Stimulated activated CD4-positive, alpha-beta T cell treated with anti-CD3 and anti-CD28 coated beads, Interleukin-15, amount 100 ng/mL, for 24 hours (primary cell): ENCODE results near the gene NDP.
A peak's percentile ranks its signal among the peaks of the same experiment; 100 is the strongest.

Experiments used
- DNase-seq: peaks from one replicate; pipeline ENCODE4 v3.0.0-alpha.2; 2020

NDP gene, protein sequence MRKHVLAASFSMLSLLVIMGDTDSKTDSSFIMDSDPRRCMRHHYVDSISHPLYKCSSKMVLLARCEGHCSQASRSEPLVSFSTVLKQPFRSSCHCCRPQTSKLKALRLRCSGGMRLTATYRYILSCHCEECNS

DNA sequence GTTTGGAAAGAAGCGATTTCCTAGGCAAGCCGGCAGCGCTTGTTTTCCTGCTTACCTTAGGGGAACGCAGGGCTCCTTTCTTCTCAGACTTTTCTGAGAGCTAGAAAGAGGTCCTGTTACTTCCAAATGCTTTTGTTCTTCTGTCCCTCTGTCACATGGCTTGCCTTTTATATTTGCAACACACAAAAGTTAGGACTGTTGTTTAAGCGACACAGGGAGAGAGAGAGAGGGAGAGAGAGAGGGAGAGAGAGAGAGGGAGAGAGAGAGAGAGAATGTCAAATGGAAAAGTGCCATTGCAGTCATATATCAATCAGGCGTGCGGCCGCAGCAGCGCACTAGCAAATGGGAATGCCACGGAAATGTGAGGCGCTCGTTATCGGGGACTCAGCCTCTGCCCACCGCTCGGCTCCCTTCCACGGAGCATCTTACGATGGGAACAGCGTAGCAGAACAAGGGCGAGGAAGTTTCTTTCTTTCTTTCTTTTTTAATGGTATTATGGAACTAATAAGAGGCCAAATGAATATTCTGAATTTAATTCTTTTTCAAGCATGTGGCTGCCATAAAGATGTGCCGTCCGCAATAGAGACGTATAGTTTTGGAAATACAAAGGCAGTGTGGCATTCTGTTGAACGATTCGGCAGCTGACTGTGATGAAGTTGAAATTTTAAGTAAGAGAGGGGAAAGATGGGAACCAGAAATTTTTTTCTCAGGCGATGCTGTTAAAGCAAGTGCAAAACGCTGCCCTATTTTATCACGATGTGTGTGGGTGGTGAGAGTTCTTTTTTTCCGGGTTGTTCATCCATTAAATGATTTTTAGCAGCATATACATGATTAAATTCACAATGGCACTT is at the start of gene NDP:
NDP (minus strand) TSS at position 142 of the 851 bp plus-strand sequence. CDS start 14,745 bp downstream, outside the sequence.
- DNase-seq, result no peak

DNA sequence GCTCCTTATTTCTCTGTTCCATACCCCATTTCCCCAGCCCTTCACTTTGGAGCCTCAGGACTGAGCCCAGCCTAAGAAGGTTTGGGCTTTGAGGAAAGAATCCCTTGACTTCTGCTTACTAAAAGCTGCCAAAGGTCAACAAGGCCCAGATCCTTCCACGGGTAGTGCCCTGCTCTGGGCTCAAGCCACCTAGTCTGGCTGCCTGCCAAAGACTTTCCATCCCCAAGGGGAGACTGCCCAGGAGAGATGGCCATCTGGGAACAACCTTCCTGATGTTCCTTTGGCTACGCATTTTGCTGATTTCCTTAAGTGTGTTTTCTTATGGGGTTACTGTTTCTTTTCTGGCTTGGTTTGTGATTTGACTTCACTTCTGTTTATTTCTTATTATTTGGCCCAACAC is 49.8 kb upstream of the NDP start:
- no peak for DNase-seq

DNA sequence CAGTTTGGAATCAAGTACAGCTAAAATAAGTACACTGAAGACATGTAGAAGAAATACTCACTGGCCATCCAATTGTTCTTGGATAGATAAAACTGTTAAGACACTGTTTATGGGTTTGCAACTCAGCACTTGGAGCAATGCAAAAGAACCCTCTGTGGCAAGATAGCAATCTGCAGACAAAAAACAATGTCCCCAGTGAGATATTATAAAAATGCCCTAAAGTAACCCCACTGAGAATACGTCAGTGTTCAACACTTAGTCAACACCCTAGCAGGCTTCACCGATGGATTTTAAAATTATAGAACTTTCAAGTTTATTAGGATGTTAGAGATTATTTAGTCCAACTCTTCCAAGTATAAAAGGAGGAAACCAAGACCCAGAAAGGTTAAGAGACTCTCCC is 47.5 kb upstream of the NDP start:
- no peak for DNase-seq

DNA sequence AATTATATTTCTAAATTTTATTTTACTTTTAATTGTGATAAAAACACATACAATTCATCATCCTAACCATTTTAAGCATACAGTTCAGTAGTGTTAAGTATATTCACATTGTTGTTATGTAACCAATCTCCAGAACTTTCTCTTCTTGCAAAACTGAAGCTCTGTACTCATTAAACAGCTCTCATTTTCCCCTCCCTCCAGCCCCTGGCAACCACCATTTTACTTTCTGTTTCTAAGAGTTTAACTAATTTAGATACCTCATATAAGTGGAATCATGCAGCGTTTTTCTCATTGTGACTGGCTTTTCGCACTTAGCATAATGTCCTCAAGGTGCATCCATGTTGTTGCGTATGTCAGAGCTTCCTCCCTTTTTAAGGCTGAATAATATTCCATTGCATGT is 46.7 kb upstream of the NDP start:
- DNase-seq, result no peak

DNA sequence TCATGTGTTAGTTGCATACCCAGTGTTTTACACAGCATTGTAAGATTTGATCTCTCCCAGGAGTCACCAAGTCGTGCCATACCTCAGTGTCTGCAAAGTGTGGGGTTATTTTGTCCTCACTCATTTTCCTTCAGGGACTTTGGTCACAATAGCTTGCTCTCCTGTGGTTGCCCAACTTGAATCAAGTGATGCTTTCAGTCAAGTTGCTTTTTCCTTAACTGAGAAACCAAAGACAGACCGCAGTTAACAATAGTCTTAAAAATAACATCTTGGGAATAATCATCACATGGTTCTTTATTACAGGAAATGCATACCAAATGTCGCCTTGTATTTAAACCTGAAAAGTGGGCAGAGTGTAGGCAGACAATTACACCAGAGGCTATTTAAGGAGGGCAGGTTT is 44.5 kb upstream of the NDP start:
- DNase-seq, result no peak

DNA sequence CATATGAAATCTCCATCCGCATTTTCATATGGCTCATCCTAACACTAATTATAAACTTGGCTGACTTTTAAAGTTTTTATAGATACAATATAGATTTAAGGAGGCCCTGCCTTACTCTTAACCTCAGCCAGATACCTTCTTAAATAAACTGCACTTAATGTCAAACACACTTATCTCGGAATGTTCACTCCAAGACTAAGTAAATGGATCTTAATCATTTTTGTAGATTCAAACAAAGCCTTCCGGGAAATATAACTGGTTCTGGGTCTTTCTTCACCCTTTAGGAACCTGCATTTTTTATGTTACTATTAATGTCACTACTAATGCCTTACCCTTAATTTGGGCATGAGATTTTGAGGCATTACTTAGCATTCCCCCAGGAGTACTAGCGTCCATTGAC is 43.7 kb upstream of the NDP start:
- no peak for DNase-seq

DNA sequence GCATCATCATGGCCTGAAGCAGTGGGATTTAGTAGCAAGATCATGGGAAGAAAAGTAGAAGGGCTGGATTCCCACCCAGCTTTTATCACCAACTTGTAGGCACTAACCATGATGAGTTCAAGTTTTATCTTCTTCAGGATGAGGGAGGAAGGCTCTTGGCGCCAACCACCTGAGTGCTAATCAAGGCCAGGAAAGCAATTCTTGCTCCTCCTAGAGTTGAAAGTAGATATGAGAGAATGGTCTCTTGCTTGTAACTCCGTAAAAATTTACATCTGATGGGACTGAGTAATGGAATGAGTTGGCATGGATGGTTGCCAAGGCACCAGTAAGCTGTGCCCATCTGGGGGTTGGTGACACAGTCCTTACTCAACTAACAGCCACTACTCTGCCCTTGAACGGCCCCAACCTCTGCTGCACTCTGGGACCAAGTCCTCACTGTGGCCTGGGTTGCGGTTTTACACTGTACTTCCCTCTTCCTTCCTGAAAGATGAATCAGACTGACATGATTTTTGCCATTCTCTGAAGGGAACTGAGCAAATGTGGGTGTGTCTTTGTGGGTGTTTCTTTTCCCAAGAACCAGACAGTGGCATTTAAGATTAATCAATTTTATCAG is 39.4 kb upstream of the NDP start:
- DNase-seq, result peak; percentile 71

DNA sequence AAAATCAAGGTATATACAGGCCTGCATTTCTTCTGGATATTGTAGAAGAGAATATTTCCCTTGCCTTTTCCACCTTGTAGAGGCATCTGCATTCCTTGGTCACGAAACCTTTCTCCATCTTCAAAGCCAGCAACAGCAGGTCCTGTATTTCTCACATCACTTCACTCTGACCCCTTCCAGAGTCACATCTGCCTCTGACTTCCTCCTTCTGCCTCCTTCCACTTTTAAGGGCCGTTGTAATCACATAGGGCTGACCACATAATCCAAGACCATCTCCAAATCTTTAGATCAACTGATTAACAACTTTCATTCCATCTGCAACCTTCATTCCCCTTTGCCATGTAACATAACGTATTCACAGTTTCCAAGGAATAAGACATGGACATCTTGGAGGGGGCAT is 38.3 kb upstream of the NDP start:
- no peak for DNase-seq

DNA sequence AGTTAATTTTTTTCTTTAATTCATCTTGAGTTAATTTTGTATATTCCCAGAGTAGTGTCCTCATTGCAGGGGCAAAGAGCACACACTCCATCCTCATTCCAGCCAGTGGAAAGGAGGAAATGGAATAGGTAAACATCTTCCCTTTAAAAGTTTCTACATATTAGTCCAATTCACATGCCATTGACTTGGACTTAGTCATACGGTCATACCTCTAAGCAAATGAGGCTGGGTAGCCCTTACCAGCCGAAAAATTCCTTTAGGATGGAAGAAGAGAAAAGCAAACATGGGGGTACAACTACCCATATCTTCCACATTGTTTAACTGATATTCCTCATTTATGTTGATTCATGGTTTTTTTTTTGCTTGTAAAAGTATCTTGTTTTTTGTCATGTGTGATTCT is 37.4 kb upstream of the NDP start:
- DNase-seq, result no peak

DNA sequence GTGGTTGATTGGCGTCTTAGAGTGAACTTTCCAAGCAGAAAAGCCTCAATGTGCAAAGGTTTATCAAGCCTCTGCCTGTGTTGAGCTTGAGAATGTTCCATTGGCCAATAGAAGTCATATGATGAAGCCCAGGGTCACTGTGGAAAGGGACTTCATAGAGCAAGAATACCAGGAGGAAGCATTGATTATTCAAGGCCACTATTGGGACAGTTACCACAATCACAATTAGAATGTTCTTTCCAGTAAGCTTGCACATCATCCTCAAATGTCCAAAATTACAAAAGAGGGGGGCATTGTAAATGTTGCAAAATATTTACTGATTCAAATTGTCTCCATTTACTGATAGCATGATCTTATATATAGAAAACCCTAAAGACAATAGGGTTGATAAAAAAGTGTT is 32.9 kb upstream of the NDP start:
- no peak for DNase-seq

DNA sequence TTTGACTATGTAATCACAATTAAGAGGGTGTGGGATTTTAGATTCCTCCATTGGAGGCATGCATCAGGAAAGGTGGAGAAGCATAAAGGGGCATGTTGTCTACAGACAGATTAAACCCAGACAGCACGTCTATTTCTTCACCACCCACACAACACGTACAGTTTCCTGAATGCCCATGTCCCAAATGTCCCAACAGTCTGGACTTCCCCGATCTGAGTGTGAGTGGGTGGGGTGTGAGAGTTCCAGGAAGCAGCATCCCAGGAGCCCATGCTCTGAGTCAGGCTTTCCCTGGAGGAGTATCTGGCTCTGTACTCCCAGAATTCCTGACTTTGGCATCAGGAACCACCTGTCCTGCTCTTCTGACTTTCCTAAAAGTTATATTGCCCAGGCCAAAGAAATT is 30.8 kb upstream of the NDP start:
- DNase-seq, result no peak

DNA sequence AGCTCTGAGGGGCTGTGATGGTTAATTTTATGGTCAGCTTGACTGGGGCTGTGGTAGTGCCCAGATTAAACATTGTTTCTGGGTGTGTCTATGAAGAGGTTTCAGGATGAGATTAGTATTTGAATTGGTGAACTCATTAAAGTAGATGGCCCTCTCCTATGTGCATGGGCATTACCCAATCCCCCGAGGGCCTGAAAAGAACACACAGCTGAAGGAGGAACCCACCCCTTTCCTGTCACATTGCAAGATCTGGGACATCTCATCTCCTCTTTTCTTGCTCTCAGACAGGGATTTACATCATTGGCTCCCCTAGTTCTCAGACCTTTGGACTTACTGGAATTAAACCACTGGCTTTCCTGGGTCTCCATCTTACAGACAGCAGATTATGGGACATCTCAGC is 29.4 kb upstream of the NDP start:
- no peak for DNase-seq

DNA sequence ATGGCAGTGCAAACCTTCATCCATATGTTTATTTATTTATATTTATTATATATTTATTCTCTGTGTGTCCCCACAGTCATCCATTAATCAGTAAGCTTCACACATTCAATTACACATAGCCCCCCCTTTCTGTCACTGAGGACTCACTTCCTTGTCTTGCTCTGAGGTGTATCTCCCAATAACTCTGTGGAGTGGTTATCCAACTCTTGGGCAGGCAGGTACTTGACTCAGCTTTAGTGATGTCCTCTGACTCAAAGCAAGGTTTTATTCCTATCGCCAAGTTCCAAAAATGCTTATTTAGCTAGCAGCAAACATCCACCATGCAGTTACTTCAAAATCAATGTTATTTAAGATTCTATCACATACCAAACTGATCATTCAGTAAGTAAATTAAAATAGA is 25.2 kb upstream of the NDP start:
- no peak for DNase-seq

DNA sequence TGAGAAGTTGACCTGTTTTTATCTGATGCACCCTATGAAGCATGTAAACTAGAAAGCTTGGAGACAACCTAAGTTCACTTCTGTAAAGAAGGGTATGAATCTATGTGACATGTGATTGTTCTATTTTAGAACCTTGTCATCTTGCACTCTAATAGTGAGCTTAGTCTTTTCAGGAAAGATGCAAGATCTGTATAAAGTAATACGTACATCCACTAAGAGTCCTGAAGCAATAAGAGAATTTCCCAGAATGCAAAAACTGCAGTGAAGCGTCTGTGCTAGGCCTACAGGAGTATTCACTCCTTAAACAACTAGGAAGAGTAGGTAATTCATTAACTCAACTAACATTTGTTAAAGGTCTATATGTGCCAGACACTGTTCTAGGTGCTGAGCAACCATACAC is 23.3 kb upstream of the NDP start:
- no peak for DNase-seq

DNA sequence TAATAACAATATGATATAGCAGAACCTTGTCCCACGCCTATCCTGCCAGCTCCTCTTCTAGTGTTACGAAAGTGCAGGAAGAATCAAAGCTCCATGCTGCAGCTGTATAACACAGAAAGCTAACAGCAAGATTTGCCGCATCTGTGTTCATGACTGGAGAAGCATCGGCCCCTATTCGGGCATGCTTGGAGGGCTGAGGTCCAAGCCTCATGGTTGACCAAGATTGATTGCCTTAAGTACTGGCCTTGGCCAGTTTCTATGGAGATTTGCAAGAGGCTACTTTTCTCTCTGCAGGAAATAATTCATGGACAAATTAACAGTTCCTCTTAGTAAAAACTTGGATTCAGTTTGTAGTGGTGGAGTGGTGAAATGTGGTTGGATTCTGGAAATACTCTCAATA is 12.9 kb upstream of the NDP start:
- DNase-seq, result no peak

DNA sequence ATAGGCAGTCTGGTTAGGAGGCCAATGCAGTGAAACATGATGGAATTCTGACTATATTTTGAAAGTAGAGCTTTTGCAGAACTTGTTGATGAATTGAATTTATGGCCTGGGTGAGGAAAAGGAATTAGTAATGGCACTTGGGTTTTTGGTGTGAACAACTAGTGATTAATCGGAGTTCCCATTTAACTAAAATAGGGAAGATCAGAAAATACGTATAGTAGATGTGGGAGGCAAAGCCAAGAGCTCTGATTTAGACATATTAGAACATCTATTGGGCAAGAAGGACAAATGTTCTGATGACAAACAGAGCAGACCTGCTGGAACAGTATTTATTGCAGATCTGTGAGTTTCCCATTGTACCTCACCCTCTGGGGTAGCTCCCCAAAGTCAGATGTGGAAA is 12.3 kb upstream of the NDP start:
- no peak for DNase-seq

DNA sequence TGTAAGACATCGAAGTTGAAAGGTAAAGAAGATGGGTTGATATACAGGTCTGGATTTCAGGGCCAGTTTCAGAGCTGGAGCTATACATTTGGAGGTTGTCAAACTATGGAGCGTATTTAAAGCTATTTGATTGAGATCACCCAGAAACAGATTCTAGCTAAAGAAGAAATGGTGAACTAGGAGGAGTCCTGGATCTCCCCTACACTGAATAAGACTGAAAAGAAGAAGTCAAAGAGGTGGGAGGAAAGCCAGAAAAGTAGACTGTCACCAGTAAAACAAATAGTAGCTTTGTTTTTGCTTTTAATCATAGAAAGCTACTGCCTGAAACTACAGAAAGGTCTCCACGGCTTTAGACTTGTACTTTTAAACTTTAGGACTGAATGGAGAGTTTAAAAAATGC is 5.0 kb upstream of the NDP start:
- DNase-seq, result no peak

DNA sequence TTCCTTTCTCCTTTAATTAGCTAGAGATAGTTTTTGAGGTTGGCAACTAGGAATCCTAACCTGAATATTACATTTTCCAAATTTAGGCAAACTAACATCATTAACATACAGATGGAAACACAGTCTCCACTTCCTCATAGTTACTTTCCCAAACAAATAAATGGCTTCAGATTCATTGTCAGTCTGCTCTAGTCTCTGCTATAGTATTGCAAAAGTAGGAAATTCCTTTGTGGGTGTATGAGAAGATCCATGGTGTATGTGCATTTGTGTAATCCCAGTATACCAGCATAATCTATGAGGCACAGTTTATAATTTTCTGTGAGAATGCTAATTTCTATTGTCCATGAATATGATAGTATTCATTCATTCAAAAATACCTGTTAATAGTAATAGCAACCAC is 3.0 kb upstream of the NDP start:
- no peak for DNase-seq

DNA sequence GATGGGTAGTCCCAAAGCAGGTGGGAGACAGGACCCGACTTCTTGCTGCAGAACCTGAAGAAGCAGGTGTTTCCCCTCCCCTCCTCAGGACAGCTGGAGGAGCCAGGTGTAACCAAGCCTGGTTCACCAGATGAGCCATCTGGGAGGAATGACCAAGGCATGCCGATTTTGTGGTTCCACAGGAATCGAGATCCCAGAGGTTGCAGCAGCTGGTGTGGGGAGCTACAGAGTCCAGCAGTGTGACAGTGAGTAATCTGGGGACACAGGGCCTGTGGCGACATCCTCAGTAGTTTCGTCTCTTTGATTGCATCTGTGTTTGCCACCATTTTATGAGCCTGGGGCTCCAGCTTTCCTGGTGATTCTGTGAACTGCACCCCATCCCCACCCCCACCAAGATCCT is 2.6 kb upstream of the NDP start:
- DNase-seq, result no peak

DNA sequence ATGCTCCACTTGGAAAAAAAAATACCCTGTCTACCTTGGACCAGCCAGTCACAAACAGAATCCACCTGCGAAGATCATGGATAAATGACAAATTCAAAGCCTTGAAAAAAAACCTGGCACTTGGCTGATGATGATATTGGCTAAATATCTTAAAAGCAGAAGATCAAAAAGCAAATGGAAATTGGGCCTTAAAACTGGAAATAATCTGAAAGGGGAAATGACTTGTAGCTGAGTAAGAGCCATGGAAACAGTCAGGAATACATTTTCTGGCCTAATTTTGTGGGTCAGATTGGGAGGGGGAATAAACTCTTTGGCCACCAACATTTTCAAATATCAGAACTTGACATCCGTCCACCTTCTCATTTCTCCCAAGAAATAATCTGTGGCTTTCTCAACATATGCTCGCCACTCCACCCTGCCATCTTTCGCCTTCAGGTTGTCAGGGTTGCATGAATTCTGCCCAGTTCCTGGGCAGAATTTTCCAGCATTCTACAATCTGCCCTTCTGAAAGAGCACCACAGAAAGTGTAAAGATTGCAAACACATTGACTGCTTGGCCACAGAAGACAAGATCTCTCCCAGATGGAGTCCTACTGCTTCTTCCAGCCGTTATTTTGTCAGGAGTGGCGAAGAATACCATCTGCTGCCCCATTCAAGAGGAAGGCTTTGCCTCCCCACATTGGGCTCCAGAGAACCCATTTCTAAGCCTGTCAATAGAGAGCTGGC is 1.7 kb upstream of the NDP start:
- DNase-seq, result no peak

DNA sequence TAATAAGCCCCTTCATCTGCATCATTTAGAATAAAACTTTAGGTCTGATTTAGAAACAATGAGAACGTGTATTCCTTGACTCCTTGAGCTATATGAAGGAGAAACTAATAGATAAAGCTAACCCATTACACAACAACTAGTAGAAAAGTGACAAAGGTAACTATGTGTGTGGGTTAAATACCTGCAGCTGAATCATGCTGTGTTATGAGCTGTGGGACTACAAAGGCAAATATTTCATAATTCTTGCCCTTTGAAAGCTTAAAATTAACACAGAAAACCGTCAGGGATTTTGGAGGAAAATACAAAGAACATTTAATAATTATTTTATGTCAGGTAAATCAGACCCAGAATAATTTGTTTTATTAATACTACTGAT is 898 bp upstream of the NDP start:
- no peak for DNase-seq

DNA sequence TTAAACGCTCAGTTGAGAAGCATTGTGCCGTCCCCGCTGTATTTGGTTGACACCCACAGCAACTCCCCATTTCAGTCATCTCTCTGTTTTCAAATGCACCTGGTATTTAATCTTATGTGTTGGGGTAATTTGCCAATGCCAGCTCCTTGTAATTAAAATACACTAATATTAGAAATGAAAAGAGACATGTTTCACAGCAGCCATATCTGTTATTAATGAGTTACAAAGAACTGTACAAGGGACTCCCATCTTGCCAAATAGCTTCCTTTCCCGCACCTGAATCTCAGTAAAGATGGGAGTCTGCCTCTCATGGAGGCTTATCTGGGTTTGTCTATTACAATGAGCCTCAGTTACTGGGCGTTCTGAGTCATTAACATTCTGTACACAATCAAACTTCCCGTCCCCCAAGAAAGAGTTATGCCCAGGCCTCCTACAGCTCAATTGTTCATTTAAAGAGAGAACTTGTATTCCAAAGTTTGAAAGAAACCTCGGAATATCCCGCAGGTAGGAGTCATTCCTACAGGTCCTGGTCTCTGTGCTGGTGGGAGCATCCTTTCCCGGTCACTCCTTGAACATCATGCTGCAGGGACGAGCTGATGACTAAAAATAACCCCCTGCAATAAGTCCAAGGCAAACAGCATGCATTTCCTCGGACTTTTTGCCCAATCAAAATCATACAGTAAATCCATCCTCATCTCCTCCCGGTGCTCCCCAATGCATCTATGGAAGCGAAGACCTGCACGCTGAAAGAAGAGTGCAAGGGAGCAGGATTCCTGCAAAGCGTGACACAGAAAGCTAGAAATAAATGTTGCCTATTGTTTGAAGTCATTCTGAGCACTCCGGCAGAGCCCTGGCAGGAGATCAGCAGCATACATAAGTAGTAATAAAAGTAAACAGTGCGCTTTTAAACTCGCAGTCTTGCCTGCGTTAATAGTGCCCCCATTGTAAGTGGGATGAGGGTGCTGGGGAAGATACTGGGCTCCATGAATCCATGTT is 926 bp downstream of the NDP start:
- no peak for DNase-seq

DNA sequence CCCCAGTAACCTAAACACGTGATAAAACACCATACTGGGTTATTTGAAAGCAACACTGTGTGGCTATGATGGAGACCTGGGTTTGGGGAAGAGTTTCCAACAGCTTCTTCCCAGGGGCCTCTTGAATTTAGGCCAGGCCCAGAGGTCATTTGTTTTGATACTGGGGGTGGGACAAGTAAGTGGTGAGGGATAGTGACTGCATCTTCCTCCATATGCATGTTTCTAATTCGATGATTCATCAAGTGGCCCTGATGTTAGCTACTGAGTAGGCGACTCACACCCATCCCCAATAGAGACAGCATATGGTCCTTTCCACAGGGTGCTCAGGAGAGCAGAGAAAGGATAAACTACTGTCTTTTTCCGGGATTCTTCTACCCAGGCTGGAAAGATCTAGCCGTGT is 2.7 kb downstream of the NDP start:
- no peak for DNase-seq
